ENCODE data around the gene MSGN1.

MSGN1 gene, protein sequence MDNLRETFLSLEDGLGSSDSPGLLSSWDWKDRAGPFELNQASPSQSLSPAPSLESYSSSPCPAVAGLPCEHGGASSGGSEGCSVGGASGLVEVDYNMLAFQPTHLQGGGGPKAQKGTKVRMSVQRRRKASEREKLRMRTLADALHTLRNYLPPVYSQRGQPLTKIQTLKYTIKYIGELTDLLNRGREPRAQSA

DNA sequence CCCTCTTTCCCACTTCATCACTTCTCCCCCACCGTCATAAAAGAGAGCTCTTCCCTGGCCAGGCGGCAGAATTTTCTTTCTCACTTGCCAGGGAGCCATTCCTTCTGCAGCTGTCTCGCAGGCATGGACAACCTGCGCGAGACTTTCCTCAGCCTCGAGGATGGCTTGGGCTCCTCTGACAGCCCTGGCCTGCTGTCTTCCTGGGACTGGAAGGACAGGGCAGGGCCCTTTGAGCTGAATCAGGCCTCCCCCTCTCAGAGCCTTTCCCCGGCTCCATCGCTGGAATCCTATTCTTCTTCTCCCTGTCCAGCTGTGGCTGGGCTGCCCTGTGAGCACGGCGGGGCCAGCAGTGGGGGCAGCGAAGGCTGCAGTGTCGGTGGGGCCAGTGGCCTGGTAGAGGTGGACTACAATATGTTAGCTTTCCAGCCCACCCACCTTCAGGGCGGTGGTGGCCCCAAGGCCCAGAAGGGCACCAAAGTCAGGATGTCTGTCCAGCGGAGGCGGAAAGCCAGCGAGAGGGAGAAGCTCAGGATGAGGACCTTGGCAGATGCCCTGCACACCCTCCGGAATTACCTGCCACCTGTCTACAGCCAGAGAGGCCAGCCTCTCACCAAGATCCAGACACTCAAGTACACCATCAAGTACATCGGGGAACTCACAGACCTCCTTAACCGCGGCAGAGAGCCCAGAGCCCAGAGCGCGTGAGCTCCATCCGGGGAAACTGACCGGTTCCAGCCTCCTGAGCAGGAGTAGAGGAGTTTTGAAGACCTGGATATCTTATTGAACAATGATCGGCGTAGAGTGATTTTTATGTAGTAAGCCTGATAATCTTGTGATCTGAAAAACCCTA is at the start of gene MSGN1:
Gene MSGN1 (plus strand): TSS at position 65 of the 850 bp plus-strand sequence. CDS start 59 bp downstream, at position 124.
- DNase-seq, result no peak

DNA sequence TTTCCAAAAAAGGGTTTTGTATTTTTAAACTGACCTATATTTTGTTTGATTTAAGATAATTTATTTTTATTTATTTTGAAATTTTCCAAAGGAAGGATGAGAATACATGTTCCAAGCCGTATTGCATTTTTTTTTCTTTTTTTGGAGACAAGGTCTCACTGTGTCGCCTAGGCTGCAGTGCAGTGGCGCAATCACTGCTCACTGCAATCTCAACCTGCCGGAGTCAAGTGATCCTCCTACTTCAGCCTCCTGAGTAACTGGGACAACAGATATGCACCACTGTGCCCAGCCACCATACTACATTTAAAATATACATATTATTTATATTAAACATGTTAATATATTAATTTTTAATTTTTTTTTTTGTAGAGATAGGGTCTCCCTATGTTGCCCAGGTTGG is 47.4 kb upstream of the MSGN1 start:
- no peak for DNase-seq

DNA sequence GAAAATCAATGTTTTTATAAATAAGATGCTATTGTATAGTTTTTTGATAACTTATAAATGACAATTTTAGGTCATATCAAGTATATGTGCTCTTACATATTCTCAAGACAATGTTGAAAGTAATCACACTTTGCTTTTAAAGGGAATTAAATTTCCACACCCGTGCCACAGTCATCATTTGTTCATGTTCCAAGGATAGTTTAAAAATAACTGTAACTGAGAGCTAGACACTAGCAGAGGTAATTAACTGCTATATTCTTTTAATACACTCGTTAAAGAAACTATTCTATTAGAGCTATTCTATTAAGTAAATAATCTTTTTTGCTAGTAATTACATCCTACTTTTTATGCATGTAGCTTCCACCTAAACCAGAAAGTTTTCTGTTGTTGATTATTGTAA is 44.3 kb upstream of the MSGN1 start:
- no peak for DNase-seq

DNA sequence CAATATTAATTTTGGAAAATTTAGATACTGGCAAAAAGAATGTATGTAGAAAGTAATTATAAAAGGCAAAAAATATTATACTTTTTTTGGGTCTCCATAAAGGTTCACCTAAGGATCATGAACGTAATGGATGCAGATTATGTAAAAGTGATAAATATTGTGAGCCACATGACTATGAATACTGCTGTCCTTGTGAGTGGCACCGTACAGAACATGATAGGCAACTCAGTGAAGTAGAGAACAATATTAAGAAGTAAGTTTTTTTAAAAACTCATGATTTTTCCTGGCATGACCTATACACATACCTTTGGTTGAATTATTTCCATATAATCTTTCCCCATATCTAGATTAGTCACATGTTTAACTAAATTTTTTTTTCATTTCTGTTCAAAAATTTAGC is 43.7 kb upstream of the MSGN1 start:
- DNase-seq, result no peak

GRCh38 chr2:17780546-17780945 is 35.7 kb upstream of the MSGN1 start:
- DNase-seq, result no peak

DNA sequence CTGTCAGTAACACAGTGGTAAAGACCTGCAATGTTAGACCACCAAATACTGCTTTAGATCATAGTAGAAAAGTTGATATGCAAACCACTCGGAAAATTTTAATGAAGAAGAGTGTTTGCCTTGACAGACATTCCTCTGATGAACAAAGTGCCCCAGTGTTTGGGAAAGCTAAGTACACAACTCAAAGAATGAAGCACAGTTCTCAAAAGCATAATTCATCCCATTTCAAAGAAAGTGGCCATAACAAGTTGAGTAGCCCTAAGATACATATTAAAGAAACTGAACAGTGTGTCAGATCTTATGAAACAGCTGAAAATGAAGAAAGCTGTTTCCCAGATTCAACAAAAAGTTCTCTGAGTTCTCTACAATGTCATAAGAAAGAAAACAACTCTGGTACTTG is 34.8 kb upstream of the MSGN1 start:
- DNase-seq, result no peak

DNA sequence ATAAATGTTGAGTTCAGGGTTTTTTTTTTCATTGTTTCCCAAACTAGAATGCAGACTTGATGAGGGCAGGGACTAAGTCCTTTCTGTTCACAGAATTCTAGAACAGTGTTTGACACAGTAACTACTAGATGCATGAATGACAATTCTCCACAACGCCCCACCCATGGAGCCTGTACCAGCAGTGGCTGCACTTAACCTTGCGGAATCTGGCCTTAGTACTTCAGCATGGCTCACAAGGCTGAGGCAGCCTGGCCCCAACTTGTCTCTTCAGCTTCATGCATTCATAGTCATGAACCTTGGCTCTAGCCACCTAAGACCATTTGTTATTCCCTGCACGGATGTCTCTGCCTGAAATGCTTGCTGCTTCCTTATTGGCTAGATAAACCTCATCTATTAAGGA is 29.5 kb upstream of the MSGN1 start:
- no peak for DNase-seq

DNA sequence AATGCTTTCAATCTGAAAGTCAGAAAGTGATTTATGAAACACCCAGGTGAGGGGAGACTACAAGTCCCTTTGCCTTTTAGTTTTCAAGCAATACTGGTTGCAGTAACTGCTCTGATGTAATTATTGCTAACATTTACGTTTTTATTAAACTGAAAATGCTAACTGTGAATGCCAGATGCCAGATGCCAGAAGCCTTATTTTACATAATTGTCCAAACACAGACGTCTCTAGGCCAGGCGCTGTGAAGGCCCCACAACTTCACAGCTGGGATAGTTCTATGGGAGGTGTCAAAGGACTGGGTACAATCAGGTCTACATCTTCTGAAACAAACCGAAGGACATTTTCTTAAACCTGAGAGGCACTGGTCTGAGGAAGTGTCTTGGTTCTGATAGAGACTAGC is 27.5 kb upstream of the MSGN1 start:
- DNase-seq, result no peak

DNA sequence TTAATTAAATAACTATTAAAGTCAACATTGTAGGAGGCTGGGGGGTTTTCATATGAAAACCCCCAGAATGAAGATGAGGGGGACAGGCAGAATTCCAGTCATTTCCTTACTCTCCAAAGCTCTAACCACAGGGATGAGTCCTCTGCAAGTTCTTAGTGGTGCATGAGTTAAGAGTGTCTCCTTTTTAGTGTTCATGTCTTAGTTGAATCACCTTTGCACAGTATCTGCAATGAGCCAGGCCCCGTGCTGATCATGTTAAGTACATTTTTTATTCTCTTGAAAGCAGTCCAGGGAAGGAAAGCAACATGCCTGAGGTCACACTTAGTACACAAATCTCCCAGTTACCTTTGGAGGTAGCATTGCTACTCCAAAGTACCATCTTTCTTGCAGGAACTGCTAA is 25.7 kb upstream of the MSGN1 start:
- DNase-seq, result no peak

- DNase-seq, result no peak
Measured at GRCh38 chr2:17791121-17791816, 25.0 kb upstream of the MSGN1 start.

DNA sequence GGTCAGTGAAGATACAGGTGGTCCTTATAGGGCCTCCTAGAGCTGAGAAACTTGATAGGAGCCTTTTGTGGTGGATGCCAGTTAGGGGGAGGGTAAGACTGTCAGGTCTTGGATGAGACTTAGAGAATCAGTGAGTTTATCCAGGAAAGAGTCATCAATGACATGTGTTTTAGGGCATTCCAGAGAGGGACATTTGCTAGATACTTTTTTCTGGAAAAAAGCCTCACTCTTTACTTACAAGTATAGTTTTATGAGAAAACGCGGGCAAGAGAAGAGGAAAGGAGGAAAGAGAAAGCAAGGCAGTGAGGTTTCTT is 24.5 kb upstream of the MSGN1 start:
- DNase-seq, result no peak

GRCh38 chr2:17792515-17792914 is 23.7 kb upstream of the MSGN1 start:
- no peak for DNase-seq

GRCh38 chr2:17793296-17793695 is 23.0 kb upstream of the MSGN1 start:
- no peak for DNase-seq

GRCh38 chr2:17793803-17794354 is 22.4 kb upstream of the MSGN1 start:
- no peak for DNase-seq

DNA sequence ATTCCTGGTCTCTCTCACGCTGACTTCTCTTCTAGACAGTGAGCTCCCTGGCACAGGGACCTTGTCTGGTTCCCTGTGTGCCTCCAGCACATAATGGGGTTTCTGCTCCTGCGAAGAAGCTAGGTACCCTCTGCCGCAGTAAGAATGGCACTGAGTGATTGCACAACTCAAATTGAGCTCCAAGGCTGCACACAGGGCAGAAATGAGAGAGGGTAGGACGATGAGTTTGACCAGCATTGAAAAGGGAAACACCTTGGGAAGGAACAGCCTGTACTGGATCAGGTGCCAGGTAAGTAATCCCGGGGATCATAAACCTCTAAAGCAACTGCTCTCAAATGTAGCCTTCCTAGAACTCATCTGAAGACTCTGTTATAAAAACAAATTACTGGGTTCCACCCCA is 21.0 kb upstream of the MSGN1 start:
- no peak for DNase-seq

DNA sequence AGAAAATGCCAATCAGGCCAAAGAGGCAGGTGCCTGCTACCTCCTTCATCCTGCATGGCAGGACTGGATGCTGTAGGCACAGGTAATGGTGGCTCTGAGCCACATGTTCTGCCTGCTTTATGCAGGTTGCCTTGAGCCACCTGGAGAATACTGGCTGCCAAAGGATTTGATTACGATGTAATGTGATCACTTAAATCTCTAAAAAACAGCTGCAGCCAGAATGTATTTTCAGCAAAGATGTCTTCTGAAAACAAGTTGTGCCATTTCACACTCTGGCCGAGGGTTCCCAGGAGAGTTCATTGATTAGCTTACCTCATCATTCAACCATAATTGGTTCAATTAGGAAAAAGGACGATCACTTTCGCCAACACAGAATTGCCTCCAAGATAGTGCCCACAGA is 17.9 kb upstream of the MSGN1 start:
- DNase-seq, result no peak

- DNase-seq, result no peak
Measured at GRCh38 chr2:17799301-17800120, 16.7 kb upstream of the MSGN1 start.

- DNase-seq, result no peak
Measured at GRCh38 chr2:17800219-17800618, 16.0 kb upstream of the MSGN1 start.

DNA sequence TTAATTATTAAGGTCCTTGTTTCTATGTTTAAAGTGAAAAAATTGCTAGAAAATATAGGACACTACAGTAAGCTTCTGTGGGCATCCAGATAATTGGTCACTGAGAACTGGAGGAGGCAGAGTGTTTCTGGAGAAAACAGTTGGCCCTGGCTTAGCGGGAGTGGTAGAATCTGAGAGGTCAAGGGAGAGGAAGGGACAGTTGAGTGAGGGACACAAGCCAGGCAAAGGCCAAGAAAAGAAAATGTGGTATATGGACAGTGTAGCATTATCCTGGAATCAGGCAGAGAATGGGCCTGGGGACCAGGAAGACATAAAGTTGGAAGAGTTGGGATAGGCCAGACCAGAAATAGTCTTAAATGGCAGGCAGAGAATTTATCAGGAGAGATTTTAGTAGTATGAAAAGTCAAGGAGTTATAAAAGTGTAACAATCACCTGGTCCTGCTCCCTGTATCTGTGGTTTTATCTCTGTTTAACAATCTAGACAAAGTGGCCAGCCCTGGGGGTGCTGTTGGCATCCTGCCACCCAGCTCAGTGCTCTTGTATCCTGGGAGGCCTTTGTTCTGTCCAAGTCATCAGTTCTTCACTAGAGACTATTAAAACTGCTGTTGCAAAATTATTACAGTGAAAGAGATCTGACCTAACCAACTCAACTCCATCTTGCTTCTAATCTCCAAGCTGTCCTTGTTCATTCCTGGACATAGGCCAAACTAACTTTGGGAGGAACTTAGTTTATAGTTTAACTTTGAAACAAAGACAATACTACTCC is 15.4 kb upstream of the MSGN1 start:
- no peak for DNase-seq

DNA sequence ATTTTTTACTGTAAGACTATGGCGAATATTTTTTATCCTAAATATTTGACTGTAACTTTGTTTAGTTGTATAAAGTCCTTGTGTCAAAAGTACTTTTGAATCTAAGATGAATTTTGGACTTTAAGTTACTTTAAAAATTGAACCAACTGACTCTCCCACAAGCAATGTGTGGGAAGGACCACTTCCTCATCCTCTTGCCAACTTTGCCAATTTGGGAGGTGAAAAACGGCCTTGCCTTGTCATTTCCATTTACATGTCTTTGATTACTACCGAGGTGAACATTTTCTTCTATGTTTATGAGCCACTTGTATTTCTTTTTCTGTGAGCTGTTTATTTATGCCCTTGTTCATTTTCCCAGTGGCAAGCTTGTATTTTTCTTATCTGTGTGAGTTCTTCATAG is 12.8 kb upstream of the MSGN1 start:
- no peak for DNase-seq

DNA sequence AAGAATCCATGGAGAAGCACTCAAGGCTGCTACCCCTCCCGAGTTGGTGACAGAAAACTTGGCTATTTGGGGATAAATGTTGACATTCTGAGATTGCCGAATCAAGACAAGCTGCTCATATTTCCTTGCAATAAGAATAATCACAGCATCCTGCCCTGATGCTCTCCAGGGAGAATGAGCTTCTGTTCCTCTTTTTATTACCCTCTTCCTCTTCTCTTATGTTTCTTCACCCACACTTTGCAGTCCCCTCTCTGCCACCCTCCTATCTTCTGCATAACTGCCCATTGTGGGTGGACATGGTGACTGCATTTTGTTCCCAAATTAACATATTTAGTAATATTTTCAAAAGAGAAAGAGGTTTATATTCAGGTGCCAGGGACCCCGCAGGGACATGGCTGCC is 11.9 kb upstream of the MSGN1 start:
- DNase-seq, result no peak

GRCh38 chr2:17805166-17805565 is 11.1 kb upstream of the MSGN1 start:
- no peak for DNase-seq
